ENCODE results near the gene ABHD15. TPM values are rescaled to one million over a fixed set of nuclear protein-coding genes. Genes with fewer than 3 reads are reported as not detected.

ABHD15 gene
- total RNA-seq, 1 donor from 2014 or later = 11.6 TPM

DNA sequence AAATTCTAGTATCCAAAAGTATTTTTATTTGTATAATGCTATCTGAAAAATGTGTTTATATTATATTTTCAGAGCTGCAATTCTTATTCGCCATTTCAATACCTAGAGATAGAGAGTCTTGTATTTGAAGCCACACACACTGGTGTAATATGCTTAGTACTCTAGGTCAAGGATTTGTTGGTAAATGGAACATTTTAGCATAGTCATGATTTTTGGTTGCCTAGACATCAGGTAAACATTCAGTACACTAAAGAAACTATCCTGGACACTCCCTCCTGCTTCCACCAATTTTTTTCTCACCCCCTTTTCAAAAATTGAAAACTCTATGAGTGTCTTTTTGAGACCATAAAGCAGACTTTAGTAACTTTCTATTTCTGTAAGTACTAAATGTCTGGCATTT lies 20.8 kb downstream of the ABHD15 start:
- Mint-ChIP-seq H3K27me3 (no peaks in the 10 kb centered on the region), H3K27ac (no peak overlapping the region), H3K4me1 (ENCODE audit: unreplicated experiment) (peaks cover 4% of the 10 kb centered on the region), H3K36me3 (peaks cover 19% of the 10 kb centered on the region), H3K9me3 (no peaks in the 10 kb centered on the region), H3K4me3 (no peak overlapping the region)
- TF ChIP-seq CTCF (conservative IDR thresholded peaks at IDR 0.05) = no peak
- no peak for DNase-seq (ENCODE audit: extremely low spot score, unreplicated experiment)

DNA sequence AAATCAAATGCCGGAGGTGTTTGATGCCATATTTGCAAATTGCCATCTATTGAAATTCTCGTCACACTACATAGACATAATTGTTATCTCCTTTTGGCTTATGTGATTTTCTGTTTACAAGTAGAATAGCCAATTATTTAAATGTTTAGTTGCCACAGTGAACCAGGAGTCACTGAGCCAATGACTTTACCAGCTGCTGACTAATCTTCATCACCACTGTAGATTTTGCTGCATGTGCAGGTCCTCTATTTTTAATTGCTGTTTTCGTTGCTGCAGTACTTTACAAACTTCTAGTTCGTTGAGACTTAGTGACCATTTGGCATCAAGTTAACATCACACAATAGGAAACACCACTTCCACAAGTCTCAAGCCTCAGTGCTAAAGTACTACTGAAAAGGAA lies 22.8 kb downstream of the ABHD15 start:
- DNase-seq (ENCODE audit: extremely low spot score, unreplicated experiment) = no peak
- TF ChIP-seq CTCF (conservative IDR thresholded peaks at IDR 0.05) = no peak
- Mint-ChIP-seq H3K4me1 (ENCODE audit: unreplicated experiment) (peaks cover 4% of the 10 kb centered on the region), H3K4me3 (no peak overlapping the region), H3K27me3 (no peaks in the 10 kb centered on the region), H3K9me3 (no peaks in the 10 kb centered on the region), H3K27ac (no peak overlapping the region), H3K36me3 (peaks cover 19% of the 10 kb centered on the region)

- Mint-ChIP-seq H3K4me3 (no peak overlapping the region), H3K27ac (no peak overlapping the region), H3K9me3 (no peaks in the 10 kb centered on the region), H3K4me1 (ENCODE audit: unreplicated experiment) (no peaks in the 10 kb centered on the region), H3K27me3 (no peaks in the 10 kb centered on the region), H3K36me3 (peaks cover 30% of the 10 kb centered on the region)
- no peak for DNase-seq (ENCODE audit: extremely low spot score, unreplicated experiment)
- TF ChIP-seq CTCF (conservative IDR thresholded peaks at IDR 0.05) = no peak
Observed at GRCh38 chr17:29533976-29534375, 32.9 kb downstream of the ABHD15 start.

DNA sequence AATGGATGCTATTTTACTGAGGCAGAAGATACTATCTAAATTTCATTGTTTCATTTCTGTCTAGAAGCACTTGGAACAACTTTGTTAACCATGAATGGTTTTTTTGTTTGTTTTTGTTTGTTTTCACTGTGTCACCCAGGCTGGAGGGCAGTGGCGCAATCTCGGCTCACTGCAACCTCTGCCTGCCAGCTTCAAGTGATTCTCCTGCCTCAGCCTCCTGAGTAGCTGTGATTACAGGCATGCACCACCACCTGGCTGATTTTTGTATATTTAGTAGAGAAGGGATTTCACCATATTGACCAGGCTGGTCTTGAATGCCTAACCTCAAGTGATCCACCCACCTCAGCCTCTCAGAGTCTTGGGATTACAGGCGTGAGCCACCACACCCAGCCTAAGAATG lies 40.5 kb downstream of the ABHD15 start:
- DNase-seq (ENCODE audit: extremely low spot score, unreplicated experiment) = no peak
- no peak for TF ChIP-seq CTCF (conservative IDR thresholded peaks at IDR 0.05)
- H3K36me3 Mint-ChIP-seq = peaks cover 26% of the 10 kb centered on the region
- H3K27me3 Mint-ChIP-seq = no peaks in the 10 kb centered on the region
- no peak overlapping the region for H3K4me3 Mint-ChIP-seq
- H3K9me3 Mint-ChIP-seq = no peaks in the 10 kb centered on the region
- peaks cover 6% of the 10 kb centered on the region for H3K4me1 Mint-ChIP-seq (ENCODE audit: unreplicated experiment)
- no peak overlapping the region for H3K27ac Mint-ChIP-seq

DNA sequence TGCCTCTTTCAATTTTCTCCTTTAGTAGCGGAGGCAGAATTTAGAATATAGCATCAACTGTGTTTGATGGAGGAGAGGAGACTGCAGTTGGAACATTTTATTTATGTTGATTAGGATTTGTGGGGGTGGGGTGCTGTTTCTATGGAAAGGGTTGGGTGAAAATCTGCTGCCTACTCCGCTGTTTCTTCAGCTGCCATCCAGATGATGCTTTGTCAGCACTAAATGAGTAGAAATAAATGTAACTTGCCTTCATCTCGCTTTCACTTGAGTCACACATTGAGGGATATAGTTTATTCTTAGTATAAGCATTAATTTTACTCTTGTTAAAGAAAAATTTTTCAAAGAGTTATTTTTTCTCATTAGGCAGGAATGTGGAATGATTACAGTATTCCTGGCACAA lies 42.1 kb downstream of the ABHD15 start:
- no peak for DNase-seq (ENCODE audit: extremely low spot score, unreplicated experiment)
- Mint-ChIP-seq H3K9me3 (no peaks in the 10 kb centered on the region), H3K36me3 (peaks cover 22% of the 10 kb centered on the region), H3K27ac (no peak overlapping the region), H3K4me1 (ENCODE audit: unreplicated experiment) (peaks cover 6% of the 10 kb centered on the region), H3K27me3 (no peaks in the 10 kb centered on the region), H3K4me3 (no peak overlapping the region)
- no peak for TF ChIP-seq CTCF (conservative IDR thresholded peaks at IDR 0.05)

- no peaks in the 10 kb centered on the region for H3K4me1 Mint-ChIP-seq (ENCODE audit: unreplicated experiment)
- H3K27ac Mint-ChIP-seq = no peak overlapping the region
- H3K4me3 Mint-ChIP-seq = no peak overlapping the region
- H3K9me3 Mint-ChIP-seq = no peaks in the 10 kb centered on the region
- DNase-seq (ENCODE audit: extremely low spot score, unreplicated experiment) = no peak
- no peak for TF ChIP-seq CTCF (conservative IDR thresholded peaks at IDR 0.05)
- H3K36me3 Mint-ChIP-seq = peaks cover 22% of the 10 kb centered on the region
- no peaks in the 10 kb centered on the region for H3K27me3 Mint-ChIP-seq
Observed at GRCh38 chr17:29518359-29518758, 48.5 kb downstream of the ABHD15 start.

Data from type B pancreatic cell (in vitro differentiated cells).